Measurements from ENCODE around the gene CENPA. TPM values are rescaled to one million over a fixed set of nuclear protein-coding genes. Genes with fewer than 3 reads are reported as not detected.
A peak's percentile ranks its signal among the peaks of the same experiment; 100 is the strongest.
"Not testable (repeated sequence)": the region's sequence is repeated elsewhere in the genome, so short reads cannot be mapped to it uniquely, and the experiment has no call there.

CENPA gene
- total and polyA plus RNA-seq, 2 donors (not counting 1 experiment from before 2014, with no cell fraction given): 6.1 to 9.7 TPM

GRCh38 chr2:26786207-26787028, 562 bp downstream of the CENPA start:
- Histone ChIP-seq H3K9me3 (ENCODE audit: control insufficient read depth, insufficient read depth, low read depth, low read length) (no peaks in the 10 kb centered on the region), H3K4me1 (ENCODE audit: control insufficient read depth, extremely low read depth, insufficient read depth, low read length) (peaks cover 4% of the 10 kb centered on the region), H3K36me3 (ENCODE audit: control insufficient read depth, insufficient read depth, low read length) (peaks cover 1% of the 10 kb centered on the region), H3K27ac (ENCODE audit: insufficient read depth, low read length) (peak overlapping the region; percentile 74), H3K4me3 (replicated peaks in 1 of 4; ENCODE audit: control extremely low read depth in 1 of 4, insufficient read depth in 1 of 4, low read depth in 3 of 4, low read length in 4 of 4) (peak overlapping the region; percentile 74 to 81 (median 79)), H2AFZ (ENCODE audit: low read length) (peak overlapping the region; percentile 72), H4K20me1 (ENCODE audit: control insufficient read depth, extremely low read depth, insufficient read depth, low read length) (no peaks in the 10 kb centered on the region), H3K27me3 (ENCODE audit: control insufficient read depth, insufficient read depth, low read length) (no peaks in the 10 kb centered on the region), H3K4me2 (ENCODE audit: extremely low read depth, insufficient read depth, low read length) (peak overlapping the region; percentile 84), H3K9ac (ENCODE audit: insufficient read depth, low read length) (peak overlapping the region; percentile 56), H3K79me2 (ENCODE audit: control insufficient read depth, insufficient read depth, low read length) (peaks cover 45% of the 10 kb centered on the region)
- DNase-seq (ENCODE audit: low read depth in 2 of 2): peak in 1 of 2 donors; percentile 17
- TF ChIP-seq EZH2 (IDR thresholded peaks at IDR 0.05; ENCODE audit: low read length, missing control alignments): no peak

- Histone ChIP-seq H3K4me1 (ENCODE audit: control insufficient read depth, extremely low read depth, insufficient read depth, low read length) (no peaks in the 10 kb centered on the region), H3K4me3 (replicated peaks in 1 of 4; ENCODE audit: control extremely low read depth in 1 of 4, insufficient read depth in 1 of 4, low read depth in 3 of 4, low read length in 4 of 4) (no peak overlapping the region), H3K36me3 (ENCODE audit: control insufficient read depth, insufficient read depth, low read length) (peaks cover 12% of the 10 kb centered on the region), H3K4me2 (ENCODE audit: extremely low read depth, insufficient read depth, low read length) (no peak overlapping the region), H2AFZ (ENCODE audit: low read length) (no peak overlapping the region), H3K27ac (ENCODE audit: insufficient read depth, low read length) (no peak overlapping the region), H3K27me3 (ENCODE audit: control insufficient read depth, insufficient read depth, low read length) (no peaks in the 10 kb centered on the region), H3K79me2 (ENCODE audit: control insufficient read depth, insufficient read depth, low read length) (peaks cover 38% of the 10 kb centered on the region), H4K20me1 (ENCODE audit: control insufficient read depth, extremely low read depth, insufficient read depth, low read length) (no peaks in the 10 kb centered on the region), H3K9me3 (ENCODE audit: control insufficient read depth, insufficient read depth, low read depth, low read length) (no peaks in the 10 kb centered on the region), H3K9ac (ENCODE audit: insufficient read depth, low read length) (no peak overlapping the region)
- DNase-seq (ENCODE audit: low read depth in 2 of 2): peak in 1 of 2 donors; percentile 59
- TF ChIP-seq EZH2 (IDR thresholded peaks at IDR 0.05; ENCODE audit: low read length, missing control alignments) (no peak), CTCF (conservative IDR thresholded peaks at IDR 0.05 in 1 of 2, IDR thresholded peaks at IDR 0.05 in 1 of 2; ENCODE audit: low read depth in 1 of 2, low read length in 2 of 2) (no peak)
These were observed 6.9 kb downstream of the CENPA start for GRCh38 chr2:26792720-26793119.

- Histone ChIP-seq H3K9ac (ENCODE audit: insufficient read depth, low read length) (no peak overlapping the region), H3K4me2 (ENCODE audit: extremely low read depth, insufficient read depth, low read length) (no peak overlapping the region), H3K9me3 (ENCODE audit: control insufficient read depth, insufficient read depth, low read depth, low read length) (no peaks in the 10 kb centered on the region), H3K36me3 (ENCODE audit: control insufficient read depth, insufficient read depth, low read length) (peaks cover 13% of the 10 kb centered on the region), H3K79me2 (ENCODE audit: control insufficient read depth, insufficient read depth, low read length) (peaks cover 30% of the 10 kb centered on the region), H3K4me1 (ENCODE audit: control insufficient read depth, extremely low read depth, insufficient read depth, low read length) (no peaks in the 10 kb centered on the region), H4K20me1 (ENCODE audit: control insufficient read depth, extremely low read depth, insufficient read depth, low read length) (no peaks in the 10 kb centered on the region), H3K27ac (ENCODE audit: insufficient read depth, low read length) (no peak overlapping the region), H3K4me3 (replicated peaks in 1 of 4; ENCODE audit: control extremely low read depth in 1 of 4, insufficient read depth in 1 of 4, low read depth in 3 of 4, low read length in 4 of 4) (no peak overlapping the region), H3K27me3 (ENCODE audit: control insufficient read depth, insufficient read depth, low read length) (no peaks in the 10 kb centered on the region), H2AFZ (ENCODE audit: low read length) (no peak overlapping the region)
- TF ChIP-seq CTCF (conservative IDR thresholded peaks at IDR 0.05 in 1 of 2, IDR thresholded peaks at IDR 0.05 in 1 of 2; ENCODE audit: low read depth in 1 of 2, low read length in 2 of 2): no peak
- TF ChIP-seq EZH2 (IDR thresholded peaks at IDR 0.05; ENCODE audit: low read length, missing control alignments): no peak
- no peak for DNase-seq (ENCODE audit: low read depth in 2 of 2)
These were observed 7.7 kb downstream of the CENPA start for GRCh38 chr2:26793518-26793917.

GRCh38 chr2:26795135-26795534, 9.3 kb downstream of the CENPA start:
- H3K4me2 ChIP-seq (ENCODE audit: extremely low read depth, insufficient read depth, low read length); H3K4me1 ChIP-seq (ENCODE audit: control insufficient read depth, extremely low read depth, insufficient read depth, low read length); H3K27ac ChIP-seq (ENCODE audit: insufficient read depth, low read length); H3K9ac ChIP-seq (ENCODE audit: insufficient read depth, low read length); DNase-seq (ENCODE audit: low read depth in 2 of 2); H2AFZ ChIP-seq (ENCODE audit: low read length); H3K4me3 ChIP-seq (replicated peaks in 1 of 4; ENCODE audit: control extremely low read depth in 1 of 4, insufficient read depth in 1 of 4, low read depth in 3 of 4, low read length in 4 of 4); H3K9me3 ChIP-seq (ENCODE audit: control insufficient read depth, insufficient read depth, low read depth, low read length); H3K27me3 ChIP-seq (ENCODE audit: control insufficient read depth, insufficient read depth, low read length); H4K20me1 ChIP-seq (ENCODE audit: control insufficient read depth, extremely low read depth, insufficient read depth, low read length): not testable (repeated sequence)
- H3K36me3 ChIP-seq (ENCODE audit: control insufficient read depth, insufficient read depth, low read length): peaks cover 13% of the 10 kb centered on the region
- H3K79me2 ChIP-seq (ENCODE audit: control insufficient read depth, insufficient read depth, low read length): peaks cover 15% of the 10 kb centered on the region

Data from fibroblast of lung (primary cell).